GM12801 (cell line): Measurements from ENCODE around the gene TAF3.

Experiments used
- CTCF ChIP-seq: IDR thresholded peaks from one replicate; pipeline ENCODE4 v1.5.1; 2011; ENCODE audit warnings: control low read depth; ENCODE audit not compliant: insufficient read length; ENCODE audit errors: extremely low read depth

The TAF3 gene

GRCh38 chr10:8035006-8035640 is 216.8 kb downstream of the TAF3 start:
- TF ChIP-seq CTCF = no peak

DNA sequence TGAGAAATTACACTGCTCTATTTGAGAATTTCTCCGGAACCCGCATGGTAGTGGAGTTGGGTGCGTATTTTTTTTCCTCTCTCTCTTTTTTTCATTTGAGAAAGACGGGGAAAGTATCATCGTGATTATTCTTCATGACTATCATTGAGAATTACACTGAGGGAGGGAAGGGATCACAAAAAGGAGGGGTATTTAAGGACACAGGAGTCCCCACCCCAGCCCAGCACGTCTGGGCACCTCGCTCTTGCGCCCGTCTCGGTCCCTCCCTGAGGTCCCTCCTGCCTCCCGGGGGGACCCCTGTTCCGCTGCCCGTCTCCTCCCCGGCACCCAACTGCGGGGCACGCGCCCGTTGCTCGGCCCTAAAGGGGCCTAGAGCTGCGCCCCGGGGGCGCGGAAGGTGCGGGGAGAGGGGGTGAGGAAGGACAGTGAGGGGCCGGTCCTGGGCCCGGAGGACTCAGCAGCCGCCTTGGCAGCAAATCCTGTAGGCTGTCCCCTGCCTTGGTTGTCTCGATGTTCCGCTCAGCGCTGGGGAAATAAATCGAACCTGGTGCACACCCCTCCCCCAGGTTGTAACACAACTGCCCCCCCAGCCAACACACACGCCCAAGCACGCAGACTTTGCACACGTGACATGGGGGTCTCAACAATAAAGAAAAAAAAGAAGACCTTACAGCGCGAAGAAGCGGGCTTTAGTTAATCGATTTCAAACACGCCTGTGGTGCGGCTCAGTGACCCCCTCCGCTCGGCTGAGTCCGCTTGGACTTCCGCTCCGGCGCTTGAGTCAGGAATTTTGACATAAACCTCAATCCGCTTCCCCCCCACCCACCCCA is 217.6 kb downstream of the TAF3 start:
- no peak for TF ChIP-seq CTCF

DNA sequence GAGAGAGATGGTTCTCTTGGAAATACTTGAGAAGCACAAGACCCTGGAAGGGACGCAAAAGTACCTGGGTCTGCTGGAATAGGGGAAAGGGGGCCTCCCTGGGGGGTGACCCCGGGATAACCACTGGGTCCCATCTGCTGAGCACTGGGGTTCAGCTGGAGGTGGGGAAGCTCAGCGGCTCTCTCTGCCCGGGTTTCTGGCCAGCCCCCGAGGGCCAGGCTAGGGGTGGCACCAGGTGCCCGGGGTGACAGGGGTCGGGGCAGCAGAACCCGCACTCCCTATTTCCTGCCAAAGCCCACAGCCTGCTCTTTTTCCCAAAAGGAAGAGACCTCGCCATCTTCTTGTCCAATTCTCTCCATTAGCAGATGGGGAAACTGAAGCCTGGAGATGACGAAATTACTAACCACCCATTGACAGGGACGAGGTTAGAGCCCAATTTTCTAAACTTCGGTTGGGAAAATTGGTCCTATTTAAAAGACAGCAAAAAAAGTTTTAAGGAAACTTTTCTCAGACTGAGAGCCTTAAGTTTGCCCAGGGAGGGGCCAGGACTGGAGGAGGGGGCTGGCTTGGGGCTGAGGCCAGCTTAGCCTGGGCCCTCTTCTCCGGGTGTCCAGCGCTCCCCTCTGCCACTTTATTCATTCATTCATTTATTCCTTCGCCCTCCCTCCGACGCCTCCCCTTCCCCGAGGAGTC is 218.3 kb downstream of the TAF3 start:
- no peak for TF ChIP-seq CTCF

DNA sequence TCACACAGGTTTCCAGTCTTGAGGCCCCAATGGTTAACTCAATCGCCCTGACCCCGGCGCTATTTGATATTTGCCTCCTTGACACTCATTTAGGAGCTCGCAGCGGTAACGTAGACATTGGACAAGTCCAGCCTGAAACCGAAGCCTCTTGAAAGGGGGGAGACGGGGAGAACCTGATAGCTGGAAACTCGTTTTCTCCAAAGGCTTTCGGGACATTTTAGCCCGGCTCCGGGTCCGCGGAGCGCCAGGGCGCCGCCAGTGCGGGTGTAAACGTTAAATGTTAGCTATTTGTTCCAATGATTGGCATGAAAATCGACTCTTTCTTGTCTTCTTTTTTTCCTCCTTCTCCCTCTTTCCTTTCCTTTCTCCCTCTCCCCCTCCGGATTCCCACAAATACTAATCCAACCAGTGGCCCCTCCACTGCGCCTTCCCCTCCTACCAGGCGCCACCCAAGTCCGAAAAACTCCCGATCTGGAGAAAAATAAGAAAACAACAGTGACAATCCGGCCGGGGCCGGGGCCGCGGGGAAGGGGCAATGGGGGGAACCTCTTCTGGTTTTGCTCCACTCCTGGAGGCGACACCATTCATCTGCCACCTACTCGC is 219.0 kb downstream of the TAF3 start:
- no peak for TF ChIP-seq CTCF

DNA sequence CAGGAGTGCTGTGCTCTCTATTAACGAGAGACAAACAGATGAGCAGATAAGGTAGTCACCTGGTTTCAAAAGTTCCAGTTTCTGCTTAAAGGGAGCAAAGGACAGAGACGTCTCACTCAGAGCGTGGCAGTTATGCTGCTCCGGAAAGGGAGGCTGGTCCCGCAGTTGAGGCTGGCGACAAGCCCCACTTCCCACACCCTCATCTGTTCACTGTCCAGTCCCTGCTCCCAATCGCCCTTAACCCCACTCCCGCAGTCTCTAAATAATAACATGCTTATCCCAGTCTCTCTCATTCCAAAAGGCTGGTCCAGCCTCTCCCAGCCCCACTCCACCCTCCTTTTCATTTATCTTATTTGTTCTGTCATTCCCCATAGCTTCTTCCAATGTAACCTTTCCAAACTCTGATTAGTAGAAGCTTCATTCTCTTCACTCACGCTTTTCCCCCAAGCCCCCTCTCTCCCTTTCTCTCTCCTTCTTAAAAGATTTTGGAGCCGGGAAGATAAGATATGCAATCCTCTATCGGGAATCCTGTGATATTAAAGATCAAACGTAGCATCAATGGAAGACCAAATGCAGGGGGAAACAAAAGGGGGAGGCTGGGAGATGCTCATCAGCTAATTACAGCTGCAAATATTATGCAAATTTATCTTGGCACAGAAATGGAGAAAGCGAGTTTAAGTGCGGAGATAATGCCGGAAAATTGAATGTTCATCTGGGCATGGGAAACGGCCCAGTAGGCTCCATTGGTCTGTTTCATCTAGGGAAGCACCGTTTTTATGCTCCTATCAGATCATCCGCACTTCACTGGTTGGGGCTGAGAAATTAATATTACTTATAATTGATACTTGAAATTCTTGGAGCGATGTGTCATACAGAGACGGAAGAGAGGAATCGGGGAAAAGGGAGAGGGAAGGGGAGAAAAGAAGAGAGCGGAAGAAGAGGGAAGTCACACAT is 219.9 kb downstream of the TAF3 start:
- no peak for TF ChIP-seq CTCF

DNA sequence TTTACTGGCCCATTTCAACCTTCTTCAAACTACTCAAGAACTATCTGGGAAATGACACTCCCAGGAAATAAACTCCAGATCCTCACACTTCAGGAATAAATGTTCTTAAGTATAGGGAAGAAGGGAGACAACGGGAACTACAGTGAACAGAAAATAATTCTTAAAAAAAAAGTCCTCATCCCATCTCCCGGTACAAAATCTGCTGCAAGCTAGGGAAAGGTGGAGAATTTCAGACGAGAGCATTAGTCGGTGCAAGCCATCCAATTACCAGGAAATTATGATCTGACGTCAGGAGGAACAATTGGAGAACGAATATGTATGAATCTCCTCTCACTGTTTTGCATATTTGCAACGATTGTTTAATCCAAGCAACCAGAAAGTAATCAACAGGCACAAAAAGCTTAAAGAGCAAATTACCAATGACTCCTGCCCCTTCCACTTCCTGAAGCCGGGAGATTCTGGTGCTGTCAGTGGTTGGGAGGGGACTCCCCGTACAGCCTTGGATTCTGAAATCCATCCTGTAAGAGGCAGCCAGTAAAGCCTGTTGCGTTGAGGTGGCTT is 221.1 kb downstream of the TAF3 start:
- no peak for TF ChIP-seq CTCF
